Pancreas (tissue), 10 donors: Measurements from ENCODE around the gene PTBP3. TPM values are rescaled to one million over a fixed set of nuclear protein-coding genes. Genes with fewer than 3 reads are reported as not detected.
A peak's percentile ranks its signal among the peaks of the same experiment; 100 is the strongest.

Experiments
- ATAC-seq, 4 donors: fragments of 200-7000 bp; cut with Tn5 transposase; one replicate each; pipeline versions ENCODE4 v1.8.0 to v1.9.1; 2020; ENCODE audit warnings: mild to moderate bottlenecking in 4 of 4, moderate library complexity in 4 of 4
- DNase-seq, 6 donors: peaks; one replicate each; pipeline ENCODE4 v3.0.0-alpha.2; 2020
- FAIRE-seq: peaks from 2 replicates; lab custom pipeline; 2012; peaks lifted over from hg19 to GRCh38; lab: Jason Lieb, UNC
- H3K27ac ChIP-seq, 4 donors: fragments of 200-600 bp; sonication (generic); 1 replicate in 3 of 4; 2 replicates in 1 of 4; pipeline versions ENCODE4 v1.5.0 to v1.8.0; 2020
- H3K27me3 ChIP-seq, 4 donors: fragments of 200-600 bp; one replicate each; pipeline ENCODE4 v1.8.0; 2021
- H3K36me3 ChIP-seq, 3 donors: fragments of 200-600 bp; sonication (generic) in 1 of 3; one replicate each; pipeline versions ENCODE4 v1.5.0 to v1.8.0; 2020 to 2021
- H3K4me1 ChIP-seq, 3 donors: fragments of 200-600 bp; one replicate each; pipeline ENCODE4 v1.8.0; 2021
- H3K4me3 ChIP-seq, 4 donors: fragments of 200-600 bp; sonication (generic) in 2 of 4; one replicate each; pipeline versions ENCODE4 v1.5.0 to v1.8.0; 2020 to 2021
- H3K9me3 ChIP-seq, 4 donors: fragments of 200-600 bp; one replicate each; pipeline ENCODE4 v1.8.0; 2021
- WGBS, 2 donors: extraction: QIAGEN DNeasy Blood & Tissue Kit; methylation state at CpG; one replicate each; pipeline ENCODE4 v1.1.7; 2013; 5-methylcytosine and 5-hydroxymethylcytosine counted together
- intact Hi-C, 3 donors: fragments of 100-400 bp; cut with DNase I; formaldehyde crosslinking; loops; one replicate each; pipeline versions ENCODE4 v1.11.1 to v1.14.2; 2022
- polyA plus RNA-seq, 2 donors: library from polyadenylated mRNA; stranded (reverse); fragments of 200-250 nt; gene quantifications; one replicate each; pipeline ENCODE4 v1.2.3, GENCODE V29; 2013
- total RNA-seq, 6 donors: library from RNA; stranded (reverse); fragmentation: NEBNext Ultra II Directional in 4 of 6; extraction: Animal tissue kit (Norgen Biotek cat#: 25700) in 4 of 6; gene quantifications; one replicate each; pipeline versions ENCODE4 v1.2.1 to v1.2.4, GENCODE V29; 2021 to 2023
- TF ChIP-seq, protein P1 (sequence below), 4 donors: fragments of 200-600 bp; sonication (generic) in 3 of 4; IDR thresholded peaks; one replicate each; pipeline versions ENCODE4 v1.5.0 to v1.8.0; 2021; ENCODE audit warnings: antibody characterized with exemption in 4 of 4
- donor health status: healthy with polysubstance abuse.
- donor health status: DM: no; HTN: no; CAD: no; lungs with moderate emphysema.
- donor health status: DM: no; HTN: no; CAD: no.
- donor health status: control.
- donor health status: control.
- donor health status: Bipolar disorder and iron deficiency.
- donor health status: DM: yes; HTN: yes; CAD: no.
- donor health status: DM: no; HTN: no; CAD: no.
- donor health status: DM: no; HTN: no; CAD: no.
- donor health status: DM: yes; HTN: yes; CAD: no.

Gene PTBP3
- total and polyA plus RNA-seq, 8 donors = 4.4 to 51.5 (median 28.3) TPM

DNA sequence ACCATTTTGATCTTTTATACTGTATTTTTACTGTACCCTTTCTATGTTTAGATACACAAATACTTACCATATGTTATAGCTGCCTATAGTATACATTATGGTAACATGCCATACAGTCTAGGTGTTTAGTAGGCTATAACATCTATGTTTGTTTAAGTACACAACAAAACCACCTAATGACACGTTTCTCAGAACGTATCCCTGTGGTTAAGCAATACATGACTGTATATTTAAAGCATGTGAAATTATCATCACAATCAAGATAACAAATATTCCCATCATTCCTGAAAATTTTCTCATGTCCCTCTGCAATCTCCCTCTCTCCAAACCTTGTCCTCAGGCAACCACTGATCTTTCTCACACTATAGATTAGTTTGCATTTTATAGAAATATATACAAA, 91.9 kb downstream of the PTBP3 start:
- FAIRE-seq (no peak), DNase-seq (no peak), ATAC-seq (no peak)
- Histone ChIP-seq H3K4me3 (no peak overlapping the region), H3K27me3 (no peaks in the 10 kb centered on the region), H3K4me1 (no peaks in the 10 kb centered on the region), H3K27ac (no peak overlapping the region), H3K36me3 (no peaks in the 10 kb centered on the region), H3K9me3 (no peaks in the 10 kb centered on the region)
- intact Hi-C loops = no loop called here
- TF ChIP-seq, protein P1, sequence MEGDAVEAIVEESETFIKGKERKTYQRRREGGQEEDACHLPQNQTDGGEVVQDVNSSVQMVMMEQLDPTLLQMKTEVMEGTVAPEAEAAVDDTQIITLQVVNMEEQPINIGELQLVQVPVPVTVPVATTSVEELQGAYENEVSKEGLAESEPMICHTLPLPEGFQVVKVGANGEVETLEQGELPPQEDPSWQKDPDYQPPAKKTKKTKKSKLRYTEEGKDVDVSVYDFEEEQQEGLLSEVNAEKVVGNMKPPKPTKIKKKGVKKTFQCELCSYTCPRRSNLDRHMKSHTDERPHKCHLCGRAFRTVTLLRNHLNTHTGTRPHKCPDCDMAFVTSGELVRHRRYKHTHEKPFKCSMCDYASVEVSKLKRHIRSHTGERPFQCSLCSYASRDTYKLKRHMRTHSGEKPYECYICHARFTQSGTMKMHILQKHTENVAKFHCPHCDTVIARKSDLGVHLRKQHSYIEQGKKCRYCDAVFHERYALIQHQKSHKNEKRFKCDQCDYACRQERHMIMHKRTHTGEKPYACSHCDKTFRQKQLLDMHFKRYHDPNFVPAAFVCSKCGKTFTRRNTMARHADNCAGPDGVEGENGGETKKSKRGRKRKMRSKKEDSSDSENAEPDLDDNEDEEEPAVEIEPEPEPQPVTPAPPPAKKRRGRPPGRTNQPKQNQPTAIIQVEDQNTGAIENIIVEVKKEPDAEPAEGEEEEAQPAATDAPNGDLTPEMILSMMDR (IDR thresholded peaks at IDR 0.05) = no peak
- 80 to 83% methylated on average over 2 of the region's 2 CpGs for WGBS, 2 donors

DNA sequence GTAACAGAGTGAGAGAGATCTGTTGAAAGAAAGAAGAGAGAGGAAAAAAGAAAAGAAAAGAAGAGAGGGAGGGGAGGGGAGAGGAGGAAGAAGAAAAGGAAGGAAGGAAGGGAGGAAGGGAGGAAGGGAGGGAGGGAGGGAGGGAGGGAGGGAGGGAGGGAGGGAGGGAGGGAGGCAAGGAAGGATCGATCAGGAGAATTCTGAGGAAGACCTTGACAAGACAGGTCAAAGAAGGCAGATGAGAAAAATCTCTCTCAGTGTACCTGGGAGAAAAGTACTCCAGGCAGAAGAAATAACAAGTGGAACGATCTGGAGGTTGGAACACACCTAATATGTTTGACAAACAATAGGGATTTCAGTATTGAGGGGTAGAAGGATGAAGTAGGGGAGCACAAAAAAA, 93.7 kb downstream of the PTBP3 start:
- ATAC-seq = no peak
- no peak for DNase-seq
- TF ChIP-seq, protein P1 (IDR thresholded peaks at IDR 0.05) = no peak
- Histone ChIP-seq H3K4me3 (no peak overlapping the region), H3K27me3 (no peaks in the 10 kb centered on the region), H3K27ac (no peak overlapping the region), H3K4me1 (no peaks in the 10 kb centered on the region), H3K36me3 (no peaks in the 10 kb centered on the region), H3K9me3 (peaks cover 0 to 3% (median 0%) of the 10 kb centered on the region in 4 donors)
- no peak for FAIRE-seq
- intact Hi-C loops = no loop called here
- WGBS, 2 donors = 93 to 94% methylated on average over 2 of the region's 2 CpGs

DNA sequence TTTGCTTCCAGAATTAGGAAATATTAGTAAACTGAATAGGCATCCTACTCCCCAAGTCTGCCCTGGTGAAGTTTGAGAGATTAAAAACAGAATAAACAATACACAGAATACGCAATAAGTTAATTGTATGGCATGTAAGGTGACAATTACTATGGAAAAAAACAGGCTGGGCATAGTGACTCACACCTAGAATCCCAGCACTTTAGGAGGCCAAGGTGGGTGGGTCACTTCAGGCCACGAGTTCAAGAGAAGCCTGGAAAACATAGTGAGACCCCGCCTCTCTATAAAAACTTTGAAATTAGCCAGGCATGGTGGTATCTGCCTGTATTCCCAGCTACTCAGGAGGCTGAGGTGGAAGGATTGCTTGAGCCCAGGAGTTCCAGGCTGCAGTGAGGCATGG, 94.1 kb downstream of the PTBP3 start:
- Histone ChIP-seq H3K4me3 (no peak overlapping the region), H3K27me3 (no peaks in the 10 kb centered on the region), H3K9me3 (peaks cover 0 to 3% (median 0%) of the 10 kb centered on the region in 4 donors), H3K27ac (no peak overlapping the region), H3K36me3 (no peaks in the 10 kb centered on the region), H3K4me1 (peaks cover 0 to 2% (median 2%) of the 10 kb centered on the region in 3 donors)
- no peak for FAIRE-seq
- DNase-seq = no peak
- intact Hi-C loops = no loop called here
- TF ChIP-seq, protein P1 (IDR thresholded peaks at IDR 0.05) = no peak
- ATAC-seq = no peak
- 82 to 100% methylated on average over 3 of the region's 3 CpGs for whole genome bisulfite sequencing, 2 donors

DNA sequence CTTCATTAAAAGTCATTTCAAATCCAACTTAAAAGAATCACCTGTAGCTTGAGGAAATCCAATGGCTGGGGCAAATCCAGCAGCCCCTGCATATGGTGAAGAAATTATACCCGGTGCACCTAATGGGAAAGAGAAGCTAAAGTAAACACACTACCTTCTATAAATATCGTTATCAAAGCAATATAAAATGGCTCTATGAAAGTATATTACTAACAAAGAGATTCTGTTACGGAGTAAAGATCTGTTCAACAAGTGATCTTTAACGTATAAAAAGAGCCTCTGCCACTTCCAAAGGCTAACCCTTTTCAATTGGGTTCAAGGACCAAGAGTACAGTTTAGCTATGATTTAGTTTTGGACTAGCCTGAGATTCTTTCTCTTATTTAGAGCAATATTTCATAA, 98.6 kb downstream of the PTBP3 start:
- H3K4me1 ChIP-seq = peaks cover 0 to 18% (median 17%) of the 10 kb centered on the region in 3 donors
- ATAC-seq (no peak), FAIRE-seq (no peak), DNase-seq (no peak)
- intact Hi-C loops = no loop called here
- no peaks in the 10 kb centered on the region for H3K27me3 ChIP-seq
- H3K36me3 ChIP-seq = no peaks in the 10 kb centered on the region
- H3K9me3 ChIP-seq = peaks cover 0 to 3% (median 0%) of the 10 kb centered on the region in 4 donors
- no peak overlapping the region for H3K4me3 ChIP-seq
- 43 to 50% methylated on average over 4 of the region's 4 CpGs for WGBS, 2 donors
- TF ChIP-seq, protein P1 (IDR thresholded peaks at IDR 0.05) = no peak
- H3K27ac ChIP-seq = no peak overlapping the region

DNA sequence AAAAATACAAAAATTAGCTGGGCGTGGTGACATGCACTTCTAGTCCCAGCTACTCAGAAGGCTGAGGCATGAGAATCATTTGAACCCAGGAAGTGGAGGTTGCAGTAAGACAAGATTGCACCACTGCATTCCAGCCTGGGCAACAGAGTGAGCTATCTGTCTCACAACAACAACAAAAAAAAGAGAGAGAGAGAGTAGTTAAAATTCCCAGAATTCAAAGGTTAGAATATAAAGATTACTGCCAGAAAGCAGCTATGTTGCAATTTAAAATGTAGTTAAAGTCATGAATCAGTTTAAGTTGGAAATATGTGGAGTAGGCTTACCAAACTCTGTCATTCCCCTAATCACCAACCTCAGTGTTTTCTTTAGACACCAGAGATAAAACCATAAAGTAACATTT, 99.7 kb downstream of the PTBP3 start:
- ATAC-seq (peak in 1 of 4 donors; percentile 42), DNase-seq (no peak), FAIRE-seq (no peak)
- Histone ChIP-seq H3K27me3 (no peaks in the 10 kb centered on the region), H3K9me3 (peaks cover 0 to 3% (median 0%) of the 10 kb centered on the region in 4 donors), H3K4me1 (peaks cover 0 to 18% (median 17%) of the 10 kb centered on the region in 3 donors), H3K27ac (no peak overlapping the region), H3K4me3 (no peak overlapping the region), H3K36me3 (no peaks in the 10 kb centered on the region)
- intact Hi-C loops = no loop called here
- 93 to 100% methylated on average over 1 of the region's 1 CpG for WGBS, 2 donors
- TF ChIP-seq, protein P1 (IDR thresholded peaks at IDR 0.05) = no peak
